GM12801 (cell line): ENCODE results near the gene NTHL1.

ENCODE experiments used
- TF ChIP-seq, protein P1 (sequence below): IDR thresholded peaks from one replicate; pipeline ENCODE4 v1.5.1; 2011; ENCODE audit warnings: control low read depth; ENCODE audit not compliant: insufficient read length; ENCODE audit errors: extremely low read depth

NTHL1 gene

DNA sequence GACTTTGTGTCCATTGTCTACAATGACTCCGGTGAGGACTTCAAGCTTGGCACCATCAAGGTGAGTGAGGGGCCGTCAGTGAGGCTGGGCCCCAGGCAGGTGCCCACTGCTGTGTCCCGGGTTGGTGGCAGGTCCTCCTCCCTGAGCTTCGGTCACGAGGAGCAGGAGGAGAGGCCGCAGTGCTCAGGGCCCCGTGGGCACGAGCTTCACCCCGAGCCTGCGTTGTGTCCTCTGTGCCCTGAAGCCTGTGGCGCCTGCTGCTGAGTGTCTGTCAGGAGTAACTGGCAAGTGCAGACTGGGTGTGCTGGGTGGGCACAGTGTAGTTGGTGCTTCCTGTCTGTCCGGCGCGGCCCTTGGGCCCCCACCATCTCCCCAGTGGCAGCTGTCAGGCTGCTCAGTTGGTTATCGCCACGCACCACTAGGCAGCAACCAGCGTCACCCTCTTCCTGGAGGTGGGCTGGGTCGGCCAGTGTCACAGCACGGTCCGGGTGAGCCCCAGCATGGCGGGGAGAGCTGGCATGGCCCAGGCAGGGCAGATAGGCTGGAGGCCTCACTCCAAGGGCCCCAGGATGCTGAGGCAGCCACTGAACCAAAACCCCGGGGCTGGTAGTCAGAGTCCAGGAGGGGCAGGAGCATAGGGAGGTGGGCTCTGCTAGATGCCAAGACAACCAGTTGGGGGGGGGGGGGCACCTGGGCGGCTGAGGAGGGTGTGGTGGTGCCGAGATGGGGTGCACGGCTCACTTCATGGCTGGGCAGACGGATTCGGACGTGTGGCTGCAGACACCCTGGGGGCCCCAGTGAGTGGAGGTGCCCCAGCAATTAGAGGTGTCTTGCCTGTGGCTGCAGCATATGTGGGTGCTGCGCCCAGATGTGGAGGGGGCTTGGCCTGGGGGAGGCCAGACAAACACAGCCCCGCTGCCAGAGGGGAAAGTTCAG, 39.4 kb upstream of the NTHL1 start:
- TF ChIP-seq, protein P1, sequence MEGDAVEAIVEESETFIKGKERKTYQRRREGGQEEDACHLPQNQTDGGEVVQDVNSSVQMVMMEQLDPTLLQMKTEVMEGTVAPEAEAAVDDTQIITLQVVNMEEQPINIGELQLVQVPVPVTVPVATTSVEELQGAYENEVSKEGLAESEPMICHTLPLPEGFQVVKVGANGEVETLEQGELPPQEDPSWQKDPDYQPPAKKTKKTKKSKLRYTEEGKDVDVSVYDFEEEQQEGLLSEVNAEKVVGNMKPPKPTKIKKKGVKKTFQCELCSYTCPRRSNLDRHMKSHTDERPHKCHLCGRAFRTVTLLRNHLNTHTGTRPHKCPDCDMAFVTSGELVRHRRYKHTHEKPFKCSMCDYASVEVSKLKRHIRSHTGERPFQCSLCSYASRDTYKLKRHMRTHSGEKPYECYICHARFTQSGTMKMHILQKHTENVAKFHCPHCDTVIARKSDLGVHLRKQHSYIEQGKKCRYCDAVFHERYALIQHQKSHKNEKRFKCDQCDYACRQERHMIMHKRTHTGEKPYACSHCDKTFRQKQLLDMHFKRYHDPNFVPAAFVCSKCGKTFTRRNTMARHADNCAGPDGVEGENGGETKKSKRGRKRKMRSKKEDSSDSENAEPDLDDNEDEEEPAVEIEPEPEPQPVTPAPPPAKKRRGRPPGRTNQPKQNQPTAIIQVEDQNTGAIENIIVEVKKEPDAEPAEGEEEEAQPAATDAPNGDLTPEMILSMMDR, result no peak

DNA sequence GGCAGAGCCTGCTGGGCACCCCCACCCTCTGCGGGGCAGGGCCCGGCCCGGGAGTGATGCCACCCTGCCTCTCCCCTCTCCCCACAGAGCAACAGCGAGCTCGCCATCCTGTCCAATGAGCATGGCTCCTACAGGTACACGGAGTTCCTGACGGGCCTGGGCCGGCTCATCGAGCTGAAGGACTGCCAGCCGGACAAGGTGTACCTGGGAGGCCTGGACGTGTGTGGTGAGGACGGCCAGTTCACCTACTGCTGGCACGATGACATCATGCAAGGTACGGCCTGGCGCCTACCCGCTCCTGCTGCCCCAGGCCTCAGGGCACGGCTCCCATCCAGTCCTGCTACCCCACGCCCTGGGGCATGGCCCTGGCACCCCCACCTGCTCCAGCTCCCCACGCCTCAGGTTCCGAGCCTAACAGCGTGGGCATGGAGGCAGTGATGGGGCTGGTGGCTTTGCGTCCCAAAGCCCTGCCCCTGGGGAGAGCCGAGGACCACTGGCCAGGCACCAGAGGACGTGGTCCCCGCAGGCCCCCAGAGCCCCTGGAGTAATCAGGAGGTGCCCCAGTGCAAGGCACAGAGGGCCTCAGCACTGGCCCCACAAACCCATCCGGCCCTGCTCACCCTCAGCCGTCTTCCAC, 38.6 kb upstream of the NTHL1 start:
- TF ChIP-seq, protein P1, result no peak

DNA sequence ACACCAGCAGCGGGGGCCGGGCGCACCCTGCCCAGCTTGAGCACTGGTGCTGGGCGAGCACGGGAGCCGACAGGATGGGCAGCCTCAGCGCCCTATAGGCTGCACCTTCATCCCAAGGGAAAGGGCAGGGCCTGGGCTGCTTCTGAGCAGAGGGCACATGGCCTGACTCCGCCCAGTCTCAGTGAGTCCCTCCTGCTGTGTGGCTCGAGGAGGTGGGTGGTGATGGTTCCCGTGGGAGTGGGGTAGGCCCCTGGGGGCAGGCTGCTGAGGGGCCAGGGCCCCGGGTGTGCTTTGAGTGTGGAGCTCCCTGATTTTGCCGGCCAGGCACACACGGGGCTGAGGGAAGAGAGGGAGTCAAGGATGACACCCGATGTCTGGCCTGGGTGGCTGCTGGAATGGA, 38.0 kb upstream of the NTHL1 start:
- TF ChIP-seq, protein P1, result no peak

DNA sequence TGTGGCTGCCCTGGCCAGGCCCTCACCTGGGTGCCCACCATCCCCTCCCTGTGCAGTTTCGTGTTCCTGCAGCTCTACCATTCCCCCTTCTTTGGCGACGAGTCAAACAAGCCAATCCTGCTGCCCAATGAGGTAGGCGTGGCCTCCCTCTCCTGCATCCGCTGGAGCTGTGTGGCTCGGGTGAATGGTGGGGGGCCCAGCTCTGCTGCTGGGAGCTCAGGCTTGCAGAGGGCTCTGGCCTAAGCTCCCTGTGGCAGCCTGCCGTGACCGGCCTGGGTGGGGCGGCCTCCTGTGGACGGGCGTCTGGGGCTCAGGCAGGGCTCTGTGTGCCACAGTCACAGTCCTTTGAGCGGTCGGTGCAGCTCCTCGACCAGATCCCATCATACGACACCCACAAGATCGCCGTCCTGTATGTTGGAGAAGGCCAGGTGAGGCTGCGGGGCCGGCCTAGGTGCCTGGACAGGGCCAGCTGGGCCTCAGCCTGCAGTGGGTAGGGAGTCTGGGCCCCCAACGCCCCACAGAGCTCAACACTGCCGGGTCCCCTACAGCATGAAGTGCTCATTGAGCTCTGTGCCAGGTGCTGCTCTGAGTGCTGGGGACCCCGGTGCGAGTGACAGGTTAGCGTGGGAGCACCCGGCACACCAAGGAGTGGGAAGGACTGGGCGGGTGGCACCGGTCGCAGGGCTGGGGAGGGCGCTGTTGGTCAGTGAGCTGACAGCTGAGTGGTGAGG, 37.4 kb upstream of the NTHL1 start:
- TF ChIP-seq, protein P1, result no peak

DNA sequence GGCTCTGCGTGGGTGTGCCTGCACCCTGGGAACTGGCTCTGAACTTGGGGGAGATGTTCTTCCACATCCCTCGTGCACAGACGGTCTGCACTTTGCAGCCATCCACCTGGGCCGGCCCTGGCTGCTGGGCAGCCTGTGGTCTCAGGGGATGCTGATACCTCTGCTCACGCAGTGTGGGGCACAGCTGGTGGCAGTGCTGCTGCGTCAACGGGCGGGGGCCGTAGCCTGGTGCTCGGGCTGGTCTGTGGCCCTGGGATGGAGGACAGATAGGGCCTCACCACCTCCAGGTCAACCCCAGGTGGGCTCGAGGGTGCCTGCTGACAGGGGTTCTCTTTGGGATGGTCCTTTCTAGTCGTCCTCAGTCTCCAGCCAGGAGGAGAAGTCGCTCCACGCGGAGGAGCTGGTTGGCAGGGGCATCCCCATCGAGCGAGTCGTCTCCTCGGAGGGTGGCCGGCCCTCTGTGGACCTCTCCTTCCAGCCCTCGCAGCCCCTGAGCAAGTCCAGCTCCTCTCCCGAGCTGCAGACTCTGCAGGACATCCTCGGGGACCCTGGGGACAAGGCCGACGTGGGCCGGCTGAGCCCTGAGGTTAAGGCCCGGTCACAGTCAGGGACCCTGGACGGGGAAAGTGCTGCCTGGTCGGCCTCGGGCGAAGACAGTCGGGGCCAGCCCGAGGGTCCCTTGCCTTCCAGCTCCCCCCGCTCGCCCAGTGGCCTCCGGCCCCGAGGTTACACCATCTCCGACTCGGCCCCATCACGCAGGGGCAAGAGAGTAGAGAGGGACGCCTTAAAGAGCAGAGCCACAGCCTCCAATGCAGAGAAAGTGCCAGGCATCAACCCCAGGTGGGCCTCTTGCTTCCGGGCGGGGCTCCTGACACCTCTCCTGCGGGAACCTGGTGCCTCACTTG, 36.5 kb upstream of the NTHL1 start:
- TF ChIP-seq, protein P1, result no peak

DNA sequence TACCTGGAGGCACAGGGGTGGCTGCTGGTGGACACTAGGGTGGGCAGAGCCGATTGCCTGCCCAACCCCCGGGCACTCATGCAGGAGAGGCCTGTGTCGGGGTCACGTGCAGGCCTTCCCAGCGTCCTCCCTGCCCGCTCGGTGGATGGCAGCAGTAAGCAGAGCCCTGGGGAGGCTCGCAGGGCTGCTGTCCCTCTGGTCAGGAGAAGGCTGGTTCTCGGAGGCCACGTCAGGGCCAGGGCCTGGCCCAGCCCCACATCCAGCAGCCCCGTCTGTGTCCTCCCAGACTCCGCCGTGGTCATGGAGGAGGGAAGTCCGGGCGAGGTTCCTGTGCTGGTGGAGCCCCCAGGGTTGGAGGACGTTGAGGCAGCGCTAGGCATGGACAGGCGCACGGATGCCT, 35.8 kb upstream of the NTHL1 start:
- TF ChIP-seq, protein P1, result no peak
